ENCODE measurements around the gene PTGDS.

The PTGDS gene

GRCh38 chr9:136935651-136936050 lies 41.7 kb upstream of the PTGDS start:
- no peak for TF ChIP-seq REST (IDR thresholded peaks at IDR 0.05; ENCODE audit: low read depth)
- TF ChIP-seq RAD21 (IDR thresholded peaks at IDR 0.05; ENCODE audit: low read depth): no peak
- TF ChIP-seq TAF1 (IDR thresholded peaks at IDR 0.05; ENCODE audit: low read depth): no peak
- no peak for TF ChIP-seq FOXM1 (IDR thresholded peaks at IDR 0.05; ENCODE audit: borderline replicate concordance, low read depth)
- TF ChIP-seq EP300 (IDR thresholded peaks at IDR 0.05; ENCODE audit: borderline replicate concordance): no peak
- no peak for TF ChIP-seq USF1 (IDR thresholded peaks at IDR 0.05)
- no peak for TF ChIP-seq EGR1 (IDR thresholded peaks at IDR 0.05)
- no peak for TF ChIP-seq CREB1 (IDR thresholded peaks at IDR 0.05; ENCODE audit: low read depth)
- TF ChIP-seq YY1 (IDR thresholded peaks at IDR 0.05; ENCODE audit: low read depth): no peak
- no peak for TF ChIP-seq MAX (IDR thresholded peaks at IDR 0.05)
- no peak for TF ChIP-seq NFIC (IDR thresholded peaks at IDR 0.05)
- no peak for TF ChIP-seq ZBTB7A (IDR thresholded peaks at IDR 0.05; ENCODE audit: low read depth)
- TF ChIP-seq TCF12 (IDR thresholded peaks at IDR 0.05; ENCODE audit: low read depth): no peak
- no peak for TF ChIP-seq CEBPB (IDR thresholded peaks at IDR 0.05)
- TF ChIP-seq TEAD4 (IDR thresholded peaks at IDR 0.05): no peak

GRCh38 chr9:136936645-136937170 lies 40.6 kb upstream of the PTGDS start:
- TF ChIP-seq USF1 (IDR thresholded peaks at IDR 0.05) (no peak), ZBTB7A (IDR thresholded peaks at IDR 0.05; ENCODE audit: low read depth) (no peak), MAX (IDR thresholded peaks at IDR 0.05) (no peak)

GRCh38 chr9:136937186-136938001 lies 39.9 kb upstream of the PTGDS start:
- TF ChIP-seq EGR1 (IDR thresholded peaks at IDR 0.05): no peak
- no peak for TF ChIP-seq REST (IDR thresholded peaks at IDR 0.05; ENCODE audit: low read depth)
- no peak for TF ChIP-seq TCF12 (IDR thresholded peaks at IDR 0.05; ENCODE audit: low read depth)
- no peak for TF ChIP-seq CEBPB (IDR thresholded peaks at IDR 0.05)
- TF ChIP-seq TAF1 (IDR thresholded peaks at IDR 0.05; ENCODE audit: low read depth): no peak
- TF ChIP-seq EP300 (IDR thresholded peaks at IDR 0.05; ENCODE audit: borderline replicate concordance): no peak
- no peak for TF ChIP-seq TEAD4 (IDR thresholded peaks at IDR 0.05)
- TF ChIP-seq RAD21 (IDR thresholded peaks at IDR 0.05; ENCODE audit: low read depth): no peak
- no peak for TF ChIP-seq CREB1 (IDR thresholded peaks at IDR 0.05; ENCODE audit: low read depth)
- TF ChIP-seq USF1 (IDR thresholded peaks at IDR 0.05): no peak
- no peak for TF ChIP-seq ZBTB7A (IDR thresholded peaks at IDR 0.05; ENCODE audit: low read depth)
- TF ChIP-seq NFIC (IDR thresholded peaks at IDR 0.05): no peak
- TF ChIP-seq MAX (IDR thresholded peaks at IDR 0.05): no peak
- TF ChIP-seq YY1 (IDR thresholded peaks at IDR 0.05; ENCODE audit: low read depth): no peak
- no peak for TF ChIP-seq FOXM1 (IDR thresholded peaks at IDR 0.05; ENCODE audit: borderline replicate concordance, low read depth)

- no peak for TF ChIP-seq EGR1 (IDR thresholded peaks at IDR 0.05)
- TF ChIP-seq CEBPB (IDR thresholded peaks at IDR 0.05): no peak
- TF ChIP-seq RAD21 (IDR thresholded peaks at IDR 0.05; ENCODE audit: low read depth): no peak
- TF ChIP-seq NFIC (IDR thresholded peaks at IDR 0.05): no peak
- TF ChIP-seq REST (IDR thresholded peaks at IDR 0.05; ENCODE audit: low read depth): no peak
- no peak for TF ChIP-seq TCF12 (IDR thresholded peaks at IDR 0.05; ENCODE audit: low read depth)
- TF ChIP-seq USF1 (IDR thresholded peaks at IDR 0.05): no peak
- TF ChIP-seq CREB1 (IDR thresholded peaks at IDR 0.05; ENCODE audit: low read depth): no peak
- no peak for TF ChIP-seq TAF1 (IDR thresholded peaks at IDR 0.05; ENCODE audit: low read depth)
- TF ChIP-seq TEAD4 (IDR thresholded peaks at IDR 0.05): no peak
- TF ChIP-seq YY1 (IDR thresholded peaks at IDR 0.05; ENCODE audit: low read depth): no peak
- TF ChIP-seq ZBTB7A (IDR thresholded peaks at IDR 0.05; ENCODE audit: low read depth): no peak
- TF ChIP-seq EP300 (IDR thresholded peaks at IDR 0.05; ENCODE audit: borderline replicate concordance): no peak
- TF ChIP-seq FOXM1 (IDR thresholded peaks at IDR 0.05; ENCODE audit: borderline replicate concordance, low read depth): no peak
These were observed 37.8 kb upstream of the PTGDS start for GRCh38 chr9:136939431-136939995.
